HepG2 (cell line): ENCODE measurements around the gene RFXANK. TPM values are rescaled to one million over a fixed set of nuclear protein-coding genes. Genes with fewer than 3 reads are reported as not detected.
A peak's percentile ranks its signal among the peaks of the same experiment; 100 is the strongest.

Experiments used
- EEA1 ChIP-seq: sonication (generic); formaldehyde crosslinking; IDR thresholded peaks from 2 replicates; pipeline ENCODE4 v1.5.1; 2020; ENCODE audit warnings: mild to moderate bottlenecking, missing genetic modification reagents, borderline replicate concordance
- HMG20B ChIP-seq: conservative IDR thresholded peaks from 2 replicates; pipeline ENCODE4 v1.6.1; 2016; ENCODE audit warnings: missing genetic modification reagents, missing compliant biosample characterization
- MIER2 ChIP-seq: IDR thresholded peaks from 2 replicates; pipeline ENCODE4 v1.6.1; 2016; ENCODE audit warnings: missing biosample characterization, missing genetic modification reagents
- NRL ChIP-seq: sonication (generic); formaldehyde crosslinking; IDR thresholded peaks from 2 replicates; pipeline ENCODE4 v1.5.0; 2020; ENCODE audit warnings: missing genetic modification reagents, mild to moderate bottlenecking, moderate library complexity, borderline replicate concordance
- SMARCE1 ChIP-seq: fragments of 450-650 bp; IDR thresholded peaks from 2 replicates; pipeline ENCODE4 v1.6.1; 2017; ENCODE audit warnings: borderline replicate concordance
- ZBTB7A ChIP-seq: sonication (generic); formaldehyde crosslinking; IDR thresholded peaks from 2 replicates; pipeline ENCODE4 v1.8.0; 2022; ENCODE audit warnings: mild to moderate bottlenecking, missing genetic modification reagents
- ZEB1 ChIP-seq: IDR thresholded peaks from 2 replicates; pipeline ENCODE4 v1.6.1; 2012; ENCODE audit warnings: mild to moderate bottlenecking, low read depth, inconsistent platforms; ENCODE audit not compliant: insufficient replicate concordance
- ZNF263 ChIP-seq: sonication (generic); formaldehyde crosslinking; IDR thresholded peaks from 2 replicates; pipeline ENCODE4 v1.4.0; 2020; ENCODE audit warnings: missing genetic modification reagents
- ZNF567 ChIP-seq: sonication (generic); formaldehyde crosslinking; IDR thresholded peaks from 2 replicates; pipeline ENCODE4 v1.8.1; 2023; ENCODE audit warnings: mild to moderate bottlenecking, missing genetic modification reagents, borderline replicate concordance
- ZNF788 ChIP-seq: sonication (generic); formaldehyde crosslinking; IDR thresholded peaks from 2 replicates; pipeline ENCODE4 v1.5.0; 2020; ENCODE audit warnings: mild to moderate bottlenecking, missing genetic modification reagents, borderline replicate concordance
- ZSCAN31 ChIP-seq: sonication (generic); formaldehyde crosslinking; IDR thresholded peaks from 2 replicates; pipeline ENCODE4 v1.5.0; 2020; ENCODE audit warnings: low read depth, mild to moderate bottlenecking, missing genetic modification reagents
- polyA plus RNA-seq, 8 experiments: library from polyadenylated mRNA; depleted of rRNA in 3 of 8; stranded (reverse) in 7 of 8; unstranded in 1 of 8; fragments of >200 nt; fragmentation: Illumina TruSeq in 4 of 8; extraction: Trizol in 4 of 8; gene quantifications; 2 replicates each; pipeline versions ENCODE4 v1.2.1 to v1.2.3, GENCODE V29; 2011 to 2016; ENCODE audit warnings: low read depth in 4 of 8, missing spikeins in 1 of 8, mixed read lengths in 1 of 8; ENCODE audit not compliant: insufficient read depth in 1 of 8
- total RNA-seq, 5 experiments: library from RNA; depleted of rRNA; stranded (reverse); fragments of >200 nt; fragmentation: Illumina TruSeq; extraction: Trizol; gene quantifications; 2 replicates each; pipeline ENCODE4 v1.2.3, GENCODE V29; 2016; ENCODE audit warnings: low read depth in 1 of 5
- TF ChIP-seq, protein P1 (sequence below): sonication (generic); formaldehyde crosslinking; IDR thresholded peaks from 2 replicates; pipeline ENCODE4 v1.4.0; 2020; ENCODE audit warnings: missing genetic modification reagents, borderline replicate concordance
- TF ChIP-seq, protein P2 (sequence below): IDR thresholded peaks from 2 replicates; pipeline ENCODE4 v1.4.0; 2020; ENCODE audit warnings: mild to moderate bottlenecking, missing genetic modification reagents
- TF ChIP-seq, protein P3 (sequence below): sonication (generic); formaldehyde crosslinking; IDR thresholded peaks from 2 replicates; pipeline ENCODE4 v1.4.0; 2020; ENCODE audit warnings: mild to moderate bottlenecking, missing genetic modification reagents
- TF ChIP-seq, protein P4 (sequence below): sonication (generic); formaldehyde crosslinking; conservative IDR thresholded peaks from 2 replicates; pipeline ENCODE4 v1.5.0; 2020; ENCODE audit warnings: missing genetic modification reagents

The RFXANK gene
- total and polyA plus RNA-seq, 2 of the 13 experiments (the other 11 are each of a cell fraction or from before 2014, with no cell fraction given) = 49.9 to 80.7 TPM

DNA sequence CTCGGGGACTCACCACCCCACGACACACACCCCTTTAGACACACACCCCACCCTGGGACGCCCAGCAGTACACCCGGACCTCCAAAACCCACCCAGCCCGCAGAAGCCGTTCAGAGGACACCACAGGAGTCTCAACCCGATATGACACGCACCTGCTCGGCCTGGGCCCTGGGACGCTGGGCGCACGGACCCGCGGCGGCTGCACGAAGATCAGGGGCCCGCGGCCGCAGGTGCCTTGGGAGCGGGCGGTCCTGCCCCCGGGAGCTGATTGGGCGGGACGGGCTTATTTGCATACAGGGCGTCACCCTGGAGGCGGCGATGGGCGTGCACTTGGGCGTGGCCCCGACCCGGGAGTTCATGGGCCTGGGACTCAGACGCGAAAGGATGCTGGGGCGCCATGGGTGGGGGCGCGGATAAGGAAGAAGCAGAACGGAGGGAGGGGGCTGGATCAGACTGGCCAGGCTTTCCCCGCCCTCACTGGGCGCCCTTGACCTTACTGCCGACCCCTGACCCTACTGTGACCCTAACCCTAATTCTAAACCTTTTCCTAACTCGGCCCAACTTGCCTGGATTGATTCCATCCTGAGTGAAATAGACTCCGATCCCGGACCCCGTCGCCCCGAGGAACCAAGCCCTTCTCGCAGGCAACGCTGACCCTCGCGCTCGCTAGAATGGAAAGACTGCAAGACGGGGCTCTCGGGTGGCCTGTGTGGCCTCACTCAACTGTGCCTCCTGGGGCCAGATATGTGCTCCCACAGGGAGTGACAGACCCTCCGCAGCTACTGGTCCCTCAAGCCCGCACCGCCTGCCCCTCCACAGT, 21.8 kb upstream of the RFXANK start, which contains the start of gene MEF2B (continued):
- TF ChIP-seq NRL (CRISPR knock-in tag) = no peak
- TF ChIP-seq, protein P1, sequence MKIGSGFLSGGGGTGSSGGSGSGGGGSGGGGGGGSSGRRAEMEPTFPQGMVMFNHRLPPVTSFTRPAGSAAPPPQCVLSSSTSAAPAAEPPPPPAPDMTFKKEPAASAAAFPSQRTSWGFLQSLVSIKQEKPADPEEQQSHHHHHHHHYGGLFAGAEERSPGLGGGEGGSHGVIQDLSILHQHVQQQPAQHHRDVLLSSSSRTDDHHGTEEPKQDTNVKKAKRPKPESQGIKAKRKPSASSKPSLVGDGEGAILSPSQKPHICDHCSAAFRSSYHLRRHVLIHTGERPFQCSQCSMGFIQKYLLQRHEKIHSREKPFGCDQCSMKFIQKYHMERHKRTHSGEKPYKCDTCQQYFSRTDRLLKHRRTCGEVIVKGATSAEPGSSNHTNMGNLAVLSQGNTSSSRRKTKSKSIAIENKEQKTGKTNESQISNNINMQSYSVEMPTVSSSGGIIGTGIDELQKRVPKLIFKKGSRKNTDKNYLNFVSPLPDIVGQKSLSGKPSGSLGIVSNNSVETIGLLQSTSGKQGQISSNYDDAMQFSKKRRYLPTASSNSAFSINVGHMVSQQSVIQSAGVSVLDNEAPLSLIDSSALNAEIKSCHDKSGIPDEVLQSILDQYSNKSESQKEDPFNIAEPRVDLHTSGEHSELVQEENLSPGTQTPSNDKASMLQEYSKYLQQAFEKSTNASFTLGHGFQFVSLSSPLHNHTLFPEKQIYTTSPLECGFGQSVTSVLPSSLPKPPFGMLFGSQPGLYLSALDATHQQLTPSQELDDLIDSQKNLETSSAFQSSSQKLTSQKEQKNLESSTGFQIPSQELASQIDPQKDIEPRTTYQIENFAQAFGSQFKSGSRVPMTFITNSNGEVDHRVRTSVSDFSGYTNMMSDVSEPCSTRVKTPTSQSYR (CRISPR knock-in tag) = no peak
- no peak for TF ChIP-seq HMG20B (CRISPR knock-in tag)
- TF ChIP-seq ZSCAN31 (CRISPR knock-in tag) = 0 out of 2 replicates have a peak, but pooled peaks have one; percentile 20
- no peak for TF ChIP-seq ZNF263 (CRISPR knock-in tag)
- no peak for TF ChIP-seq ZNF788 (CRISPR knock-in tag)
- no peak for TF ChIP-seq ZNF567
- no peak for TF ChIP-seq MIER2 (CRISPR knock-in tag)
- TF ChIP-seq, protein P2, sequence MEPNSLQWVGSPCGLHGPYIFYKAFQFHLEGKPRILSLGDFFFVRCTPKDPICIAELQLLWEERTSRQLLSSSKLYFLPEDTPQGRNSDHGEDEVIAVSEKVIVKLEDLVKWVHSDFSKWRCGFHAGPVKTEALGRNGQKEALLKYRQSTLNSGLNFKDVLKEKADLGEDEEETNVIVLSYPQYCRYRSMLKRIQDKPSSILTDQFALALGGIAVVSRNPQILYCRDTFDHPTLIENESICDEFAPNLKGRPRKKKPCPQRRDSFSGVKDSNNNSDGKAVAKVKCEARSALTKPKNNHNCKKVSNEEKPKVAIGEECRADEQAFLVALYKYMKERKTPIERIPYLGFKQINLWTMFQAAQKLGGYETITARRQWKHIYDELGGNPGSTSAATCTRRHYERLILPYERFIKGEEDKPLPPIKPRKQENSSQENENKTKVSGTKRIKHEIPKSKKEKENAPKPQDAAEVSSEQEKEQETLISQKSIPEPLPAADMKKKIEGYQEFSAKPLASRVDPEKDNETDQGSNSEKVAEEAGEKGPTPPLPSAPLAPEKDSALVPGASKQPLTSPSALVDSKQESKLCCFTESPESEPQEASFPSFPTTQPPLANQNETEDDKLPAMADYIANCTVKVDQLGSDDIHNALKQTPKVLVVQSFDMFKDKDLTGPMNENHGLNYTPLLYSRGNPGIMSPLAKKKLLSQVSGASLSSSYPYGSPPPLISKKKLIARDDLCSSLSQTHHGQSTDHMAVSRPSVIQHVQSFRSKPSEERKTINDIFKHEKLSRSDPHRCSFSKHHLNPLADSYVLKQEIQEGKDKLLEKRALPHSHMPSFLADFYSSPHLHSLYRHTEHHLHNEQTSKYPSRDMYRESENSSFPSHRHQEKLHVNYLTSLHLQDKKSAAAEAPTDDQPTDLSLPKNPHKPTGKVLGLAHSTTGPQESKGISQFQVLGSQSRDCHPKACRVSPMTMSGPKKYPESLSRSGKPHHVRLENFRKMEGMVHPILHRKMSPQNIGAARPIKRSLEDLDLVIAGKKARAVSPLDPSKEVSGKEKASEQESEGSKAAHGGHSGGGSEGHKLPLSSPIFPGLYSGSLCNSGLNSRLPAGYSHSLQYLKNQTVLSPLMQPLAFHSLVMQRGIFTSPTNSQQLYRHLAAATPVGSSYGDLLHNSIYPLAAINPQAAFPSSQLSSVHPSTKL (CRISPR knock-in tag) = peak; percentile 28; the same call in 1 of the 2 replicates
- TF ChIP-seq ZBTB7A (CRISPR knock-in tag) = no peak
- no peak for TF ChIP-seq EEA1
- TF ChIP-seq ZEB1 = no peak
- TF ChIP-seq SMARCE1 = no peak
- TF ChIP-seq, protein P3, sequence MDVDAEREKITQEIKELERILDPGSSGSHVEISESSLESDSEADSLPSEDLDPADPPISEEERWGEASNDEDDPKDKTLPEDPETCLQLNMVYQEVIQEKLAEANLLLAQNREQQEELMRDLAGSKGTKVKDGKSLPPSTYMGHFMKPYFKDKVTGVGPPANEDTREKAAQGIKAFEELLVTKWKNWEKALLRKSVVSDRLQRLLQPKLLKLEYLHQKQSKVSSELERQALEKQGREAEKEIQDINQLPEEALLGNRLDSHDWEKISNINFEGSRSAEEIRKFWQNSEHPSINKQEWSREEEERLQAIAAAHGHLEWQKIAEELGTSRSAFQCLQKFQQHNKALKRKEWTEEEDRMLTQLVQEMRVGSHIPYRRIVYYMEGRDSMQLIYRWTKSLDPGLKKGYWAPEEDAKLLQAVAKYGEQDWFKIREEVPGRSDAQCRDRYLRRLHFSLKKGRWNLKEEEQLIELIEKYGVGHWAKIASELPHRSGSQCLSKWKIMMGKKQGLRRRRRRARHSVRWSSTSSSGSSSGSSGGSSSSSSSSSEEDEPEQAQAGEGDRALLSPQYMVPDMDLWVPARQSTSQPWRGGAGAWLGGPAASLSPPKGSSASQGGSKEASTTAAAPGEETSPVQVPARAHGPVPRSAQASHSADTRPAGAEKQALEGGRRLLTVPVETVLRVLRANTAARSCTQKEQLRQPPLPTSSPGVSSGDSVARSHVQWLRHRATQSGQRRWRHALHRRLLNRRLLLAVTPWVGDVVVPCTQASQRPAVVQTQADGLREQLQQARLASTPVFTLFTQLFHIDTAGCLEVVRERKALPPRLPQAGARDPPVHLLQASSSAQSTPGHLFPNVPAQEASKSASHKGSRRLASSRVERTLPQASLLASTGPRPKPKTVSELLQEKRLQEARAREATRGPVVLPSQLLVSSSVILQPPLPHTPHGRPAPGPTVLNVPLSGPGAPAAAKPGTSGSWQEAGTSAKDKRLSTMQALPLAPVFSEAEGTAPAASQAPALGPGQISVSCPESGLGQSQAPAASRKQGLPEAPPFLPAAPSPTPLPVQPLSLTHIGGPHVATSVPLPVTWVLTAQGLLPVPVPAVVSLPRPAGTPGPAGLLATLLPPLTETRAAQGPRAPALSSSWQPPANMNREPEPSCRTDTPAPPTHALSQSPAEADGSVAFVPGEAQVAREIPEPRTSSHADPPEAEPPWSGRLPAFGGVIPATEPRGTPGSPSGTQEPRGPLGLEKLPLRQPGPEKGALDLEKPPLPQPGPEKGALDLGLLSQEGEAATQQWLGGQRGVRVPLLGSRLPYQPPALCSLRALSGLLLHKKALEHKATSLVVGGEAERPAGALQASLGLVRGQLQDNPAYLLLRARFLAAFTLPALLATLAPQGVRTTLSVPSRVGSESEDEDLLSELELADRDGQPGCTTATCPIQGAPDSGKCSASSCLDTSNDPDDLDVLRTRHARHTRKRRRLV (CRISPR knock-in tag) = 0 out of 2 replicates have a peak, but pooled peaks have one; percentile 21
- TF ChIP-seq, protein P4, sequence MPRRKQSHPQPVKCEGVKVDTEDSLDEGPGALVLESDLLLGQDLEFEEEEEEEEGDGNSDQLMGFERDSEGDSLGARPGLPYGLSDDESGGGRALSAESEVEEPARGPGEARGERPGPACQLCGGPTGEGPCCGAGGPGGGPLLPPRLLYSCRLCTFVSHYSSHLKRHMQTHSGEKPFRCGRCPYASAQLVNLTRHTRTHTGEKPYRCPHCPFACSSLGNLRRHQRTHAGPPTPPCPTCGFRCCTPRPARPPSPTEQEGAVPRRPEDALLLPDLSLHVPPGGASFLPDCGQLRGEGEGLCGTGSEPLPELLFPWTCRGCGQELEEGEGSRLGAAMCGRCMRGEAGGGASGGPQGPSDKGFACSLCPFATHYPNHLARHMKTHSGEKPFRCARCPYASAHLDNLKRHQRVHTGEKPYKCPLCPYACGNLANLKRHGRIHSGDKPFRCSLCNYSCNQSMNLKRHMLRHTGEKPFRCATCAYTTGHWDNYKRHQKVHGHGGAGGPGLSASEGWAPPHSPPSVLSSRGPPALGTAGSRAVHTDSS = no peak
